ENCODE measurements around the gene POLR2E. TPM values are rescaled to one million over a fixed set of nuclear protein-coding genes. Genes with fewer than 3 reads are reported as not detected.
A peak's percentile ranks its signal among the peaks of the same experiment; 100 is the strongest.

The POLR2E gene
- total RNA-seq, 1 donor from 2014 or later, result 155 TPM

DNA sequence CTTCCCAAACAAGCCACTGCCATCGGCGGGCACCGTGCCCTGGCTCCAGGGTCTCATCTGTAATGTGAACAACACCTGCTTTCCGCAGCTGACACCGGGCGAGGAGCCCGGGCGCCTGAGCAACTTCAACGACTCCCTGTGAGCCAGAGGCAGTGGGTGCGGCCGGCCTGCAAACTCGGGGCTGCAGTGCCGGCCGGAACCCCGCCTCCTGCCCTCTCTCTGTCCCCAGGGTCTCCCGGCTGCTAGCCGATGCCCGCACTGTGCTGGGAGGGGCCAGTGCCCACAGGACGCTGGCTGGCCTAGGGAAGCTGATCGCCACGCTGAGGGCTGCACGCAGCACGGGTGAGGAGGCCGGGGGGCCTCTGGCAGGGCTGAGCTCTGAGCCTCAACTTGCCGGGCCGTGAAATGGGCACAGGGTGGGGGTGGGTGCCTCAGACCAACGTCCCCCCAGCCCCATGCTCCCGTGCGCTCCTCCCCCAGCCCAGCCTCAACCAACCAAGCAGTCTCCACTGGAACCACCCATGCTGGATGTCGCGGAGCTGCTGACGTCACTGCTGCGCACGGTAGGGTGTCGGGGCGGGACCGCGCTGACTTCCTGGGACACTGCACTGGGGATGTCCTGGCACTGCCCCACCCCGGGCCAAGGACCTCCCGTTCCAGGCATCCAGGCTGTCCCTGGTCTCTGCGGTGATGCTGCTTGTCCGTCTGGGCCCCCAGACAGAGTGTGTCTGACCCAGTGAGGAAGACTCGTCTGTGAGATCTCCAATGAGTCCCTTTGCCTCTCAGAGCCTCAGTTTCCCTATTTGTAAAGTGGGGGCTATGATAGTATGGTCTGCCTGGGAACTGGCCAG is 53.1 kb downstream of the POLR2E start:
- Histone ChIP-seq H3K9me3 (no peaks in the 10 kb centered on the region), H3K27me3 (no peaks in the 10 kb centered on the region), H3K27ac (no peak overlapping the region), H3K4me3 (no peak overlapping the region), H3K36me3 (peaks cover 10% of the 10 kb centered on the region), H3K4me1 (peaks cover 37% of the 10 kb centered on the region)
- no peak for TF ChIP-seq CTCF (IDR thresholded peaks at IDR 0.05)
- no peak for ATAC-seq
- DNase-seq, result no peak
- intact Hi-C loops (cut with DNase I), result no loop called here

DNA sequence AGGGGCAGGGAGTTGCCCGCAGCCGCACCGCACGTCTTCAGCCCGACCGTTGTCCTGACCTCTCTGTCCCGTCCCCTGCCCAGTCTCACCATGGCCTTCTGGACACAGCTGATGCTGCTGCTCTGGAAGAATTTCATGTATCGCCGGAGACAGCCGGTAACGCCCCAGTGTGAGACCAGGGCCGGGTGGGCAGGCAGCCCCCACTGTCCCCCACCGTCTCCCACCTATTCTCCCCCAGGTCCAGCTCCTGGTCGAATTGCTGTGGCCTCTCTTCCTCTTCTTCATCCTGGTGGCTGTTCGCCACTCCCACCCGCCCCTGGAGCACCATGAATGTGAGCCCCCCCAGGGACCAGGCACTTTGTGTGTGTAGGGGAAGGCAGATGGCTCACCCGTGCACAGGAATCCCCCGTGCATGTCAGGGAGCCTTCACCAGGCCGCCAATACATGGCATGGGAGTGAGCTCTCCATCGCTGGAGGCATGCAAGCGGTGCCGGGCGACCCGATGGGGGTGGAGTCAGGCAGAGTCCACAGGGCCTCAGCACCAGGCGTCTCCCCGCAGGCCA is 53.8 kb downstream of the POLR2E start:
- H3K27ac ChIP-seq, result no peak overlapping the region
- H3K9me3 ChIP-seq, result no peaks in the 10 kb centered on the region
- H3K4me1 ChIP-seq, result peaks cover 37% of the 10 kb centered on the region
- no peak for TF ChIP-seq CTCF (IDR thresholded peaks at IDR 0.05)
- peaks cover 17% of the 10 kb centered on the region for H3K36me3 ChIP-seq
- intact Hi-C loops (cut with DNase I), result no loop called here
- peak overlapping the region; percentile 60 for H3K4me3 ChIP-seq
- H3K27me3 ChIP-seq, result no peaks in the 10 kb centered on the region
- DNase-seq (no peak), ATAC-seq (no peak)

- no peak for TF ChIP-seq CTCF (IDR thresholded peaks at IDR 0.05)
- H3K27me3 ChIP-seq, result no peaks in the 10 kb centered on the region
- H3K9me3 ChIP-seq, result no peaks in the 10 kb centered on the region
- DNase-seq (peak; percentile 95), ATAC-seq (peak; percentile 74)
- intact Hi-C loops (cut with DNase I), result no loop called here
- H3K4me3 ChIP-seq, result peak overlapping the region; percentile 60
- H3K36me3 ChIP-seq, result peaks cover 24% of the 10 kb centered on the region
- peaks cover 37% of the 10 kb centered on the region for H3K4me1 ChIP-seq
- peak overlapping the region; percentile 58 for H3K27ac ChIP-seq
Measured at GRCh38 chr19:1040476-1041271, 54.5 kb downstream of the POLR2E start.

DNA sequence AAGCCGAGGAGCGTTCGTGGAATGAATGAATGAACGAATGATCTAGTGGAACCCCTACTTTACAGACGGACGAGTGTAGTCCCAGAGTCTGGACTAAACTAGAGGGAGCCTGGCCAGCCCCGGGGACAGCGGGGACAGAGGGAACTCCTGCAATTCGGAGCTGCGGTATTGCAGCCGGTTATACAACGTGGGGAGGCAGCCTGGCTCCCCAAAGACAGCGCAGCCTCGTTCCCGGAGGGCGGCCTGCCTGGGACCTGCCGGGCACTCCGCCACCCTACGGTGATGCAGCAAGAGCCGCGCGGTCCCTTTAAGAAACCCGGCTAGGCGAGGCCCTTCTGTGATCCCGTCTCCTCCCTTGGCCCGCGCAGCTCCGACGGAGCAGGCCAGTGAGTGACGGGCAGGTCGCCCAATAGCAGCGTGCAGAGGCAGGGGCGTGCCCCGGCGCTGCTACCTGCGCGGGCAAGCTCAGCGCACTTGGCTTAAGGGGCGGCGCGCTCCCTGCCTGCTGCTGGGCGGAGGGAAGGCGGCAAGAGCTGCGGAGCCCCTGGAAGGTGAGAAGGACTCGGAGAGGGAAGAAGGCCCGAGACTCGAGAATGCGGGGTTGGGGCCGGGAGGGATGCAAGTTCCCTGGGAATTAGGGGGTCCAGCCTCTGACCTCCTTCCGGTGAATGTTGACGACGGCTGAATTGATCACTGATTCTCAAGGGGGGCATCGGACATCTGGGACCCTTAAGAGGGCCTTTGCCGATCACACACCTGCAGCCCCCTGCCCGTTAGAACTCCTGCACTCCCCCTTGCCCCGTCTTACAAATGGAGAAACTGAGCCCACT is 55.3 kb downstream of the POLR2E start, which contains the start of gene ABCA7:
TSS of gene ABCA7 (plus strand) at position 462 of the 830 bp plus-strand sequence. CDS start 1,255 bp downstream, outside the sequence.
- peaks cover 37% of the 10 kb centered on the region for H3K4me1 ChIP-seq
- TF ChIP-seq CTCF (IDR thresholded peaks at IDR 0.05), result no peak
- no peaks in the 10 kb centered on the region for H3K27me3 ChIP-seq
- no peaks in the 10 kb centered on the region for H3K9me3 ChIP-seq
- intact Hi-C loops (cut with DNase I), result loop anchor here (10.0 kb wide), 1 partner anchor 45 kb away; no protein-coding TSS in a partner anchor
- peaks cover 30% of the 10 kb centered on the region for H3K36me3 ChIP-seq
- peak within 1 kb of the TSS; percentile 58 for H3K27ac ChIP-seq
- DNase-seq, result peak; percentile 100
- H3K4me3 ChIP-seq, result peak within 1 kb of the TSS; percentile 60
- ATAC-seq, result peak; percentile 95

Measured in upper lobe of right lung (tissue), 1 donor.